ENCODE results near the gene ACSM2A. TPM values are rescaled to one million over a fixed set of nuclear protein-coding genes. Genes with fewer than 3 reads are reported as not detected.
"Not testable (repeated sequence)": the region's sequence is repeated elsewhere in the genome, so short reads cannot be mapped to it uniquely, and the experiment has no call there.

Gene ACSM2A
- total and polyA plus RNA-seq, 2 of the 4 experiments (the other 2 are of a cell fraction) = not detected

DNA sequence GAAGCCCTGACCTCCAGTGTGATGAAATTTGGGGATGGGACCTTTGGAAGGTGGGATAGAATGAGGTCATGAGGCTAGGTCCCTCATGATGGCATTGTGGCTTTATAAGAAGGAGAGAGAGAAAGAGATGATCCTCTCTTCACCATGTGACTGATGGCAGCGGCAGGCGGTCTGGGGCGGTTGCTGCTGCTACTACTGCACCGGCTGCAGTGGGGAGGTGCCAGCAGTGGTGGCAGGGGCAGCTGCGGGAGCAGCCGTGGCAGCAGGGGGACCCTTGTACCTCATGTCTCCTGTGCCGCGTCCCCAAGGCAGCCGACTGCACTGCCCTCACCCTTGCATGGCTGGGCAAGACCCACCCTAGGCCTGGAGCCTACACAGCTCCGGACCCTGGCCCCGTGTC lies 40.1 kb downstream of the ACSM2A start:
- H3K27me3 ChIP-seq (ENCODE audit: control insufficient read depth, insufficient read depth, low read length); intact Hi-C loops (cut with micrococcal nuclease); BruUV-seq (replicated peaks): not testable (repeated sequence)

More for the DNA sequence above, 40.1 kb downstream of the ACSM2A start:
- H3K36me3 ChIP-seq (ENCODE audit: control insufficient read depth, insufficient read depth, low read length); CTCF ChIA-PET; DNase-seq; H4K8ac ChIP-seq (ENCODE audit: low read depth in 2 of 2, low read length in 2 of 2); H3K56ac ChIP-seq (ENCODE audit: extremely low read depth, insufficient read depth, low read length); H3K18ac ChIP-seq (ENCODE audit: low read depth, low read length); H3K4me3 ChIP-seq (ENCODE audit: insufficient read depth, low read depth, low read length); H2AK5ac ChIP-seq (ENCODE audit: low read depth, low read length); H2BK15ac ChIP-seq (ENCODE audit: low read depth, low read length); H3K4ac ChIP-seq (ENCODE audit: low read depth, low read length); H2BK120ac ChIP-seq (ENCODE audit: low read depth, low read length); H3K23ac ChIP-seq (ENCODE audit: low read depth, low read length); H4K91ac ChIP-seq (ENCODE audit: insufficient read depth, low read depth, low read length); H2AFZ ChIP-seq (replicated peaks; ENCODE audit: low read length, poor library complexity); dilution Hi-C loops (cut with HindIII; ENCODE audit: low sequenced_read_pairs, unreplicated experiment); H2AK9ac ChIP-seq (replicated peaks; ENCODE audit: low read depth, low read length, poor library complexity); H3K27ac ChIP-seq (ENCODE audit: insufficient read depth, low read length); H3K79me1 ChIP-seq (ENCODE audit: low read depth in 1 of 2, low read length in 2 of 2); H3K4me1 ChIP-seq (ENCODE audit: control insufficient read depth, insufficient read depth, low read length); H2BK5ac ChIP-seq (ENCODE audit: low read depth, low read length, poor library complexity, severe bottlenecking); POLR2A ChIA-PET (ENCODE audit: unreplicated experiment); H3K4me2 ChIP-seq (ENCODE audit: low read depth, low read length); H4K5ac ChIP-seq (ENCODE audit: low read depth, low read length); H3K14ac ChIP-seq (replicated peaks; ENCODE audit: low read depth, low read length); H4K20me1 ChIP-seq (ENCODE audit: insufficient read depth, low read length); in situ Hi-C loops (cut with MboI; ENCODE audit: low sequenced_read_pairs); H2BK20ac ChIP-seq (ENCODE audit: low read depth, low read length); H3K9me3 ChIP-seq (ENCODE audit: control insufficient read depth, insufficient read depth, low read length); H3K9me1 ChIP-seq (ENCODE audit: insufficient read depth, low read length); H3K9ac ChIP-seq (ENCODE audit: low read depth, low read length); ATAC-seq (ENCODE audit: low read depth): not testable (repeated sequence)
- no CpG with 5 or more reads among the region's 11 CpGs for WGBS, 2 experiments (ENCODE audit: extremely low coverage in 2 of 2, insufficient read length in 1 of 2)
